T-cell (primary cell): ENCODE data around the gene INPP5D. TPM values are rescaled to one million over a fixed set of nuclear protein-coding genes. Genes with fewer than 3 reads are reported as not detected.
A peak's percentile ranks its signal among the peaks of the same experiment; 100 is the strongest.
"Not testable (repeated sequence)": the region's sequence is repeated elsewhere in the genome, so short reads cannot be mapped to it uniquely, and the experiment has no call there.

Source experiments
- ATAC-seq, 4 experiments: fragments of 200-7000 bp in 3 of 4; fragments of 150-1000 bp in 1 of 4; cut with Tn5 transposase; replicated peaks in 1 of 4; 1 replicate in 3 of 4; 2 replicates in 1 of 4; pipeline ENCODE4 v1.10.0; 2021; ENCODE audit warnings: moderate library complexity in 3 of 4, mild to moderate bottlenecking in 2 of 4, moderate number of reproducible peaks in 1 of 4
- CTCF ChIA-PET, 2 donors: fragments of 300-600 bp; sonication (Branson Sonifier 250); formaldehyde crosslinking; loops; one replicate each; lab custom pipeline; 2022; ENCODE audit warnings: antibody characterized with exemption in 2 of 2; lab: Charles Lee
- POLR2A ChIA-PET, 2 donors: fragments of 300-600 bp; sonication (Branson Sonifier 250); formaldehyde crosslinking; loops; one replicate each; lab custom pipeline; 2022; ENCODE audit warnings: antibody characterized with exemption in 2 of 2; lab: Charles Lee
- DNase-seq, 35 experiments: peaks; one replicate each; pipeline versions ENCODE4 v3.0.0 to v3.0.0-alpha.2; 2013 to 2023
- H3K27ac ChIP-seq: one replicate; pipeline ENCODE4 v1.5.1; 2013; ENCODE audit warnings: low read length
- H3K27me3 ChIP-seq, 2 experiments: replicated peaks in 1 of 2; 1 replicate in 1 of 2; 2 replicates in 1 of 2; pipeline versions ENCODE4 v1.6.1 to v1.7.0; 2013; ENCODE audit warnings: low read length in 1 of 2, mixed read lengths in 1 of 2; ENCODE audit not compliant: control insufficient read depth in 2 of 2, insufficient read depth in 2 of 2; ENCODE audit errors: extremely low read depth in 1 of 2
- H3K36me3 ChIP-seq, 2 donors: 1 replicate in 1 of 2; 2 replicates in 1 of 2; pipeline versions ENCODE4 v1.6.1 to v1.7.0; 2013; ENCODE audit warnings: low read length in 1 of 2; ENCODE audit not compliant: control insufficient read depth in 2 of 2, insufficient read depth in 1 of 2; ENCODE audit errors: extremely low read depth in 1 of 2
- H3K4me1 ChIP-seq, 2 experiments: 1 replicate in 1 of 2; 2 replicates in 1 of 2; pipeline versions ENCODE4 v1.6.1 to v1.7.0; 2013; ENCODE audit warnings: low read length in 2 of 2, mixed read lengths in 1 of 2; ENCODE audit not compliant: insufficient read depth in 2 of 2, control insufficient read depth in 1 of 2; ENCODE audit errors: extremely low read depth in 1 of 2
- H3K4me3 ChIP-seq, 2 donors: 1 replicate in 1 of 2; 2 replicates in 1 of 2; pipeline versions ENCODE4 v1.5.1 to v1.7.0; 2013; ENCODE audit warnings: mild to moderate bottlenecking in 2 of 2, low read length in 1 of 2, moderate library complexity in 1 of 2; ENCODE audit not compliant: control insufficient read depth in 1 of 2; ENCODE audit errors: extremely low read depth in 1 of 2
- H3K9me3 ChIP-seq: 2 replicates; pipeline ENCODE4 v1.7.0; 2013
- H3K27ac Mint-ChIP-seq, 2 donors: one replicate each; pipeline ENCODE4 v1.8.0; 2020 to 2021; ENCODE audit warnings: mild to moderate bottlenecking in 2 of 2, mixed read lengths in 2 of 2
- H3K27me3 Mint-ChIP-seq, 2 donors: one replicate each; pipeline ENCODE4 v1.8.0; 2021 to 2022; ENCODE audit warnings: mixed read lengths in 2 of 2
- H3K36me3 Mint-ChIP-seq: one replicate; pipeline ENCODE4 v1.8.0; 2021; ENCODE audit warnings: mixed read lengths
- H3K4me1 Mint-ChIP-seq, 3 donors: one replicate each; pipeline ENCODE4 v1.8.0; 2020 to 2022; ENCODE audit warnings: mixed read lengths in 3 of 3, mild to moderate bottlenecking in 1 of 3
- H3K4me3 Mint-ChIP-seq, 3 donors: one replicate each; pipeline ENCODE4 v1.8.0; 2020 to 2022; ENCODE audit warnings: mild to moderate bottlenecking in 3 of 3, mixed read lengths in 3 of 3, moderate library complexity in 3 of 3
- H3K9me3 Mint-ChIP-seq, 3 donors: one replicate each; pipeline ENCODE4 v1.8.0; 2020 to 2022; ENCODE audit warnings: mixed read lengths in 3 of 3
- WGBS: methylation state at CpG from one replicate; pipeline ENCODE4 v1.1.5; 2013; ENCODE audit warnings: missing lambda C conversion rate; ENCODE audit not compliant: insufficient coverage; 5-methylcytosine and 5-hydroxymethylcytosine counted together
- total RNA-seq, 35 experiments: library from RNA in 6 of 35; stranded (reverse) in 6 of 35; fragments of 120-200 nt in 1 of 35; gene quantifications; one replicate each; pipeline versions ENCODE4 v1.2.1 to v1.2.4 and lab custom pipeline; 2013 to 2026

The INPP5D gene
- total RNA-seq, 5 donors from 2014 or later (not counting 1 experiment from before 2014, with no cell fraction given), result 108 to 216 (median 135) TPM

DNA sequence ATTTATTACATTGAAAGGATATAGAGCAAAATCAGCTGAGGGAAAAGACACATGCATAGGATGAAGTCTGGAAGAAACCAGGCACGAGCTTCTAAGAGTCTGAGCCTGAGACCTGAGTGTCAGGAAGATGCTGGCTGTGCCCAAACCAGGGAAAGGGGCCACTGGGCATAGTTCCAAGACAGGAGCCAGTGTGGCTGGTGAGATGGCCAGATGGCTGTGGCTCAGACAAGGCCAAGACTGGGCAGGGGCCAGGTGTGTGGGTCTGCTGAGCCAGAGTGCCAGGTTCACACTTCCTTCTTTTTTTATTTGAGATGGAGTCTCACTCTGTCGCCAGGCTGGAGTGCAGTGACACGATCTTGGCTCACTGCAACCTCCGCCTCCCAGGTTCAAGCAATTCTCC lies 95.9 kb downstream of the INPP5D start:
- Histone ChIP-seq H3K4me3 (no peak overlapping the region), H3K27ac (no peak overlapping the region), H3K27me3 (no peaks in the 10 kb centered on the region), H3K4me1 (peaks cover 0 to 8% of the 10 kb centered on the region in 2 experiments), H3K9me3 (no peaks in the 10 kb centered on the region), H3K36me3 (peaks cover 8 to 89% of the 10 kb centered on the region in 2 donors)
- Mint-ChIP-seq H3K9me3 (no peaks in the 10 kb centered on the region), H3K36me3 (peaks cover 66% of the 10 kb centered on the region), H3K4me3 (no peak overlapping the region), H3K27ac (peak overlapping the region; percentile 23 to 72), H3K27me3 (no peaks in the 10 kb centered on the region), H3K4me1 (peaks cover 0 to 18% (median 4%) of the 10 kb centered on the region in 3 donors)
- DNase-seq (no peak), ATAC-seq (no peak)
- CTCF ChIA-PET, result no interaction called here
- POLR2A ChIA-PET, result no interaction called here
- WGBS, result 100% methylated on average over 2 of the region's 4 CpGs

DNA sequence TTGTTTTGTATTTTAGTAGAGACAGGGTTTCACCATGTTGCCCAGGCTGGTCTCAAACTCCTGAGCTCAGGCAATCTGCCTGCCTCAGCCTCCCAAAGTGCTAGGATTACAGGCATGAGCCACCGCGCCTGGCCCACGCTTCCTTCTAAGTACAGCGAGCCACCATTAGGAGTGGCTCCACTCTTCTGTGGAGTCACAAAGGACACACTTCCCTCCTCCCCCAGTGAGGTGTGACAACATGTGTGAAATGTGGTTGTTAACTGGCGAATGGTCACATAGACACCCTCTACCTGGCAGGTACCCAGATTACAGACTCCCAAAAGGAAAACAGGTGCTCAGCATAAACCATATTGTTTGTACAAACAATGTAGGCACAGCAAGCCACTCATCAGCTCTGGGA lies 96.3 kb downstream of the INPP5D start:
- H3K9me3 ChIP-seq, H3K4me3 Mint-ChIP-seq, CTCF ChIA-PET, H3K27ac ChIP-seq, H3K9me3 Mint-ChIP-seq, H3K27me3 ChIP-seq, H3K4me3 ChIP-seq, H3K4me1 ChIP-seq, H3K27me3 Mint-ChIP-seq, DNase-seq, POLR2A ChIA-PET, ATAC-seq: not testable (repeated sequence)
- peaks cover 11 to 87% of the 10 kb centered on the region in 2 donors for H3K36me3 ChIP-seq
- Mint-ChIP-seq H3K36me3 (peaks cover 67% of the 10 kb centered on the region), H3K4me1 (peaks cover 0 to 18% (median 4%) of the 10 kb centered on the region in 3 donors), H3K27ac (peak overlapping the region; percentile 37 to 77)
- WGBS, result 78% methylated on average over 4 of the region's 5 CpGs

DNA sequence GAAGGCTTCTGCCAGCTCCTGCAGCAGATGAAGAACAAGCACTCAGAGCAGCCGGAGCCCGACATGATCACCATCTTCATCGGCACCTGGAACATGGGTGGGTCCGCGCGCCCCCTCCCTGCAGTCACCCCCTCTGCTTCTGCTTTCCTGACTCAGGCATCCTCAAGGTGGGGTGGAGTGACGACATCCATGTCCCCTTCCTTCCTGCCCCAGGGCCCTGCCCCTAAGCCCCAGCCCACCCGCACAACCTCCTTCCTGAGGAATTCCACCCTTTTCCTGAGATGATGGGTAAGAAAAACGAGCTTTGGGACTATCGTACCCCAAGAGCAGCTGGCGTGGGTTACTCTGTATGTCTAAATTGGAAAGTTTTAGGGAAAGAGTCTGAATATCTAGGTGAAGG lies 101.6 kb downstream of the INPP5D start:
- no peak for ATAC-seq
- POLR2A ChIA-PET, result no interaction called here

DNA sequence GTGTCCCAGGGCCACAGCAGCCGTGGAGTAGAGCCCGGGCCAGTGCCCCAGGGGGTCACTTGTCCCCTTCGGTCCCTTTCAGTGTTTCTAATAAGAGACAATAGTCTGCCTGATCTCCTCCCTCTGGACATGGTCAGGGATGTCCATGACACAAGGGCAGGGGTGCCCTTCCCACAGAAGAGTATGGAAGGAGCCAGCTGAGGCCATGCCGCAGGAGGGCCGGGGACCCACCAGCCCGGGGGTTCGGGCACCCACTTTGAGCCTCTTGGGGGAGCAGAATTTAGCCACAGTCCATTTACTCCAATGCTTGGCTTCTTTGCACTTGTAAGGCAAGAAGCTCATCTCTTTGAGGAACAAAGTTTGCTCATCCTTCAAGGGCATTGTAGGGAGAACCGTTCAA lies 102.6 kb downstream of the INPP5D start:
- ChIA-PET CTCF (no interaction called here), POLR2A (interaction anchor here in 1 of 2 donors (0.6 kb wide), 1 partner anchor 11 kb away, joined by 3 read pairs; no protein-coding TSS in a partner anchor)
- peaks cover 2 to 4% (median 2%) of the 10 kb centered on the region in 3 donors for H3K4me1 Mint-ChIP-seq
- WGBS, result 100% methylated on average over 2 of the region's 8 CpGs
- Histone ChIP-seq H3K4me3 (no peak overlapping the region), H3K4me1 (peaks cover 0 to 31% of the 10 kb centered on the region in 2 experiments), H3K27ac (no peak overlapping the region), H3K27me3 (no peaks in the 10 kb centered on the region), H3K9me3 (no peaks in the 10 kb centered on the region), H3K36me3 (peaks cover 22 to 92% of the 10 kb centered on the region in 2 donors)
- H3K4me3 Mint-ChIP-seq, result no peak overlapping the region
- peak overlapping the region in 1 of 2 donors; percentile 22 for H3K27ac Mint-ChIP-seq
- H3K36me3 Mint-ChIP-seq, result peaks cover 36% of the 10 kb centered on the region
- no peaks in the 10 kb centered on the region for H3K27me3 Mint-ChIP-seq
- ATAC-seq (no peak), DNase-seq (no peak)
- no peaks in the 10 kb centered on the region for H3K9me3 Mint-ChIP-seq

More for the DNA sequence above, 101.6 kb downstream of the INPP5D start:
- WGBS, result 100% methylated on average over 1 of the region's 11 CpGs
- H3K36me3 ChIP-seq, result peaks cover 22 to 92% of the 10 kb centered on the region in 2 donors
- no peak overlapping the region for H3K4me3 ChIP-seq
- DNase-seq, result no peak
- H3K4me1 Mint-ChIP-seq, result peaks cover 2 to 4% (median 2%) of the 10 kb centered on the region in 3 donors
- no peak overlapping the region for H3K4me3 Mint-ChIP-seq
- H3K27me3 Mint-ChIP-seq, result no peaks in the 10 kb centered on the region
- H3K27ac ChIP-seq, result no peak overlapping the region
- no peaks in the 10 kb centered on the region for H3K27me3 ChIP-seq
- peaks cover 0 to 31% of the 10 kb centered on the region in 2 experiments for H3K4me1 ChIP-seq
- peaks cover 45% of the 10 kb centered on the region for H3K36me3 Mint-ChIP-seq
- CTCF ChIA-PET, result interaction anchor here (0.5 to 0.7 kb wide), 2 partner anchors 92 to 1688 kb away, joined by 4 read pairs; no protein-coding TSS in a partner anchor
- H3K9me3 ChIP-seq, result no peaks in the 10 kb centered on the region
- H3K27ac Mint-ChIP-seq, result peak overlapping the region in 1 of 2 donors; percentile 72
- H3K9me3 Mint-ChIP-seq, result no peaks in the 10 kb centered on the region

DNA sequence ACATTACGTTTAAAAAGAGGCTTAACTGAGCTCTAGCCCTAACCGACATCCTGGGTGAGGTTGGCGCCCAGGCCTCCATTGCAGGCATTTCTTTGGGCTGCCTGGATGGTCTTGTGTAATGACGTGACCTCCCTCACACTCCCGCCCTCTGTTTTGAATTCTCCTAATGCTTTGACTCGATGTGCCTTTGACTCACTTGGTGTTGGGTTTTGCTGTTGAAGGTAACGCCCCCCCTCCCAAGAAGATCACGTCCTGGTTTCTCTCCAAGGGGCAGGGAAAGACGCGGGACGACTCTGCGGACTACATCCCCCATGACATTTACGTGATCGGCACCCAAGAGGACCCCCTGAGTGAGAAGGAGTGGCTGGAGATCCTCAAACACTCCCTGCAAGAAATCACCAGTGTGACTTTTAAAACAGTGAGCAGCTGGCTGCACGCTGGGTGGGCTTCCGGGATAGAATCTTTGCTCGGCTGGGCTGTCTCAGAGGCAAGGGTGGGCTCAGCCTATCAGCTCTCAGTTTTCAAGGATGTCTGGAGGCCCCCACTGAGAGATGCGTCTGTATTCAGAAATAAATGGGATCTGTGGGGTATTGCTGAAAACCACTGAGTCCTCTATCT lies 103.5 kb downstream of the INPP5D start:
- POLR2A ChIA-PET, result no interaction called here
- H3K27me3 ChIP-seq, result no peaks in the 10 kb centered on the region
- Mint-ChIP-seq H3K36me3 (peaks cover 30% of the 10 kb centered on the region), H3K27ac (peak overlapping the region; percentile 22 to 70), H3K4me3 (no peak overlapping the region), H3K27me3 (no peaks in the 10 kb centered on the region), H3K4me1 (peaks cover 2 to 4% (median 2%) of the 10 kb centered on the region in 3 donors), H3K9me3 (no peaks in the 10 kb centered on the region)
- CTCF ChIA-PET, result no interaction called here
- H3K9me3 ChIP-seq, result no peaks in the 10 kb centered on the region
- peaks cover 0 to 31% of the 10 kb centered on the region in 2 experiments for H3K4me1 ChIP-seq
- no peak overlapping the region for H3K27ac ChIP-seq
- DNase-seq (no peak), ATAC-seq (no peak)
- 97% methylated on average over 5 of the region's 18 CpGs for WGBS
- peaks cover 26 to 89% of the 10 kb centered on the region in 2 donors for H3K36me3 ChIP-seq
- no peak overlapping the region for H3K4me3 ChIP-seq

DNA sequence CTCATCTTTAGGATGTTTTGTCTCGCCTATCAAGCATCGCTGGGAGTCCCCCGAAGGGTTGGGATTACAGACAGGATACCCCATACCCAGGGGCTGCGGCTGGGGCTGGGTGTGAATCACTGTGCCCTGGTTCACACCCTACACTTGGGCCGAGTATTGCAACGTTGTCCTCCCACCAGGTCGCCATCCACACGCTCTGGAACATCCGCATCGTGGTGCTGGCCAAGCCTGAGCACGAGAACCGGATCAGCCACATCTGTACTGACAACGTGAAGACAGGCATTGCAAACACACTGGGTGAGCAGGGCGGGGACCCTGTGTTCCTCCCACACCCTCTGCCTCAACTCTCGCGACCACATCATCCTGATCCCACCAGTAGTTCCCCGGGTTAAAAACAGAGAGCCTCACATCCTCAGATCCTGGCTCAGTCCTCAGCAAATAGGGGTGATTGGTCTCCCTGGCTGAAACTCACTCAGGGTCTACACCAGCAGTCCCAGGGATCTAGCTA lies 104.0 kb downstream of the INPP5D start:
- CTCF ChIA-PET, result no interaction called here
- POLR2A ChIA-PET, result no interaction called here
- Histone ChIP-seq H3K27ac (peak overlapping the region; percentile 9), H3K9me3 (no peaks in the 10 kb centered on the region), H3K4me3 (no peak overlapping the region), H3K4me1 (peaks cover 0 to 31% of the 10 kb centered on the region in 2 experiments), H3K36me3 (peaks cover 30 to 89% of the 10 kb centered on the region in 2 donors), H3K27me3 (no peaks in the 10 kb centered on the region)
- DNase-seq, result no peak
- Mint-ChIP-seq H3K27me3 (no peaks in the 10 kb centered on the region), H3K27ac (peak overlapping the region in 1 of 2 donors; percentile 79), H3K4me3 (no peak overlapping the region), H3K36me3 (peaks cover 34% of the 10 kb centered on the region), H3K9me3 (no peaks in the 10 kb centered on the region), H3K4me1 (peaks cover 2 to 5% (median 2%) of the 10 kb centered on the region in 3 donors)
- ATAC-seq, result no peak
- 85% methylated on average over 15 of the region's 17 CpGs for WGBS
